ENCODE measurements around the gene CD72.
A peak's percentile ranks its signal among the peaks of the same experiment; 100 is the strongest.
"Not testable (repeated sequence)": the region's sequence is repeated elsewhere in the genome, so short reads cannot be mapped to it uniquely, and the experiment has no call there.

Gene CD72

GRCh38 chr9:35639631-35640030, 21.4 kb upstream of the CD72 start:
- no peak for TF ChIP-seq GATA1 (IDR thresholded peaks at IDR 0.05; ENCODE audit: low read depth, low read length)
- no peak for TF ChIP-seq POLR2A (IDR thresholded peaks at IDR 0.05; ENCODE audit: low read length)
- no peak for DNase-seq

DNA sequence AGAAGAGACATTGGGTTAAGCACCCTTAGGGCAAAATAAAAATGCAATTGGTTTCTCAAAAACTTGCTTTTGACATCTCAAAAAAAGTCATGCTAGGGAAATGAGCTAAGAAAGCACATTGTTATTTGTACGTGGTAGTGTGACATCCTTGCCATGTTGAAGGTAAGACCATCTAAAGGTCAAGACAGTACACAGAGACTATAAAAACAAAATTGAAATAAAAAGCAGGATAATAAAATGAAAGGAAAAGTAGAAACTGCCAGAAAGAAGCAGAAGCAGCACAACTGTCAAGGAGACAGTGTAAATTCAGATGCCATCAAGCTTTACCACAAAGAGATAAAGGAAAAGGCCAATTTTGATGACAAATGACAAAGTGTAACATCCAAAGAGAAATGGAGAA, 21.0 kb upstream of the CD72 start:
- not testable (repeated sequence) for DNase-seq

GRCh38 chr9:35638751-35639150, 20.5 kb upstream of the CD72 start:
- DNase-seq, result not testable (repeated sequence)

GRCh38 chr9:35637427-35637955, 19.3 kb upstream of the CD72 start:
- not testable (repeated sequence) for DNase-seq

DNA sequence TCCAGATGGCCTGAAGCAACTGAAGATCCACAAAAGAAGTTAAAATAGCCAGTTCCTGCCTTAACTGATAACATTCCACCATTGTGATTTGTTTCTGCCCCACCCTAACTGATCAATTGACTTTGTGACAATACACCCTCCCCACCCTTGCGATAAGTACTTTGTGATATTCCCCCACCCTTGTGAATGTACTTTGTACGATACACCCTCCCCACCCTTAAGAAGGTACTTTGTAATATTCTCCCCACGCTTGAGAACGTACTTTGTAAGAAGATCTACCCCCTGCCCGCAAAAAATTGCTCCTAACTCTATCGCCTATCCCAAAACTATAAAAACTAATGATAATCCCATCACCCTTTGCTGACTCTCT, 18.6 kb upstream of the CD72 start:
- not testable (repeated sequence) for DNase-seq

GRCh38 chr9:35636135-35636876, 18.1 kb upstream of the CD72 start:
- no peak for DNase-seq
- TF ChIP-seq POLR2A (IDR thresholded peaks at IDR 0.05; ENCODE audit: low read length) (no peak), GATA1 (IDR thresholded peaks at IDR 0.05; ENCODE audit: low read depth, low read length) (no peak)

DNA sequence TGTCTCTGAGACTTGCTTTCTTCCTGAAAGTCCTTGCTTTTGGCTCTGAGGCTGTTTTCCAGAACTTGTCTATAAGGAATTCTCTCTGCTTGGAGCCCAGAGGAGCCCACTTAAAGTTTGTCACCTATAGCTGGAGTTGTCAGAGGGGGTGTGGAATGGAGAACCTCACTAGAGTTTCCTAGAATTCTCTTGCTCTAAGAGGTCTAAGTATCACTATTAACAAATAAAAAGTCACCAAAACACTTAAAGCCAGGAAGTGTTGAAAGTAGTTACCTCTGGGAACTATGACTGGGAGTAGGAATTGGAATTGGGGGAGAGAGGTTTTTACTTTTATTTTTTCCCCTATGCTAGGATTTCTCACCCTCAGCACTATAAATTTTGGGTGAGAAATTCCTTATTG, 17.5 kb upstream of the CD72 start:
- no peak for DNase-seq
- no peak for TF ChIP-seq POLR2A (IDR thresholded peaks at IDR 0.05; ENCODE audit: low read length)
- TF ChIP-seq GATA1 (IDR thresholded peaks at IDR 0.05; ENCODE audit: low read depth, low read length), result no peak

DNA sequence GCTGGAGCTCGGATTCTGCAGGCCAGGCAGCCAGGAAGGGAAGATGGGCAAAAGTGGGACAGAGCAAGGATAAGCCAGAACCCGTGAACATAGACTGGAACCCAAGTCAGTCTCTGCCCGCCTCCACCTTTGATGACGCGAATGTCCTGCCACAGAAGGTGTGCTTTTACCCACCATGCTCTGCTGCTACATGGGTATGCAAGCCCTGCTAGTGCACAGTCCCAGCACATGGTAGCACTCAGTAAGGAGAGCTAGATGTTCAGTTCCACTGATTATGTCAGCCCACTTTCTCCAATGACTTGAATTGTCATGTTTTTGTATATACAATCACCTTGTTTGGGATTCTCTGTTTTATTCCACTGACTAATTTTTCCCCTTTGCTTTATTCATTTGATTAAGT, 11.4 kb upstream of the CD72 start:
- no peak for DNase-seq
- TF ChIP-seq GATA1 (IDR thresholded peaks at IDR 0.05; ENCODE audit: low read depth, low read length), result no peak
- no peak for TF ChIP-seq POLR2A (IDR thresholded peaks at IDR 0.05; ENCODE audit: low read length)

DNA sequence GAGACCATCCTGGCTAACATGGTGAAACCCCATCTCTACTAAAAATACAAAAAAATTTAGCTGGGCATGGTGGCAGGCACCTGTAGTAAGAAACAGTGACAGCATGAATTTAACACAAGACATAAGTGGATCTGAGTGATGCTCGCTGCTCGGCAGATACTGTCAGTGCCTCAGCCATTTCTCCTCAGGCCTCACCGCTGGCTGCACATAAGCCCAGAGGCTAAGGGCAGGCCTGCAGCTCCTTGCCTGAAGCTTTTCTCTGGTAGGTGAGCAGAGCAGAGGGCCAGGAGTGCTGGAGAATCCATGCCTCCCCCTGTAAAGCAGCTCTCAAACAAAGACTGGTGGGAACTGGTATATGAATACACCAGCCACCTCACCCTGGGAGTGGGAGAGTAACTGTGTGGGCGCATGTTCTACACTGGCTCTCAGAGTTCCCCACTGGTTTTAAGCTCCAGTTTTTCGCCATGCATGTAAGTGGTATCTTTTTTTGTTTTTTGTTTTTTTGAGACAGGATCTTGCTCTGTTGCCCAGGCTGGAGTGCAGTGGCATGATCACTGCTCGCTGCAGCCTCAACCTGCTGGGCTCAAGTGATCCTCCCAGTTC, 10.3 kb upstream of the CD72 start:
- TF ChIP-seq POLR2A (IDR thresholded peaks at IDR 0.05; ENCODE audit: low read length), result no peak
- TF ChIP-seq GATA1 (IDR thresholded peaks at IDR 0.05; ENCODE audit: low read depth, low read length), result no peak

DNA sequence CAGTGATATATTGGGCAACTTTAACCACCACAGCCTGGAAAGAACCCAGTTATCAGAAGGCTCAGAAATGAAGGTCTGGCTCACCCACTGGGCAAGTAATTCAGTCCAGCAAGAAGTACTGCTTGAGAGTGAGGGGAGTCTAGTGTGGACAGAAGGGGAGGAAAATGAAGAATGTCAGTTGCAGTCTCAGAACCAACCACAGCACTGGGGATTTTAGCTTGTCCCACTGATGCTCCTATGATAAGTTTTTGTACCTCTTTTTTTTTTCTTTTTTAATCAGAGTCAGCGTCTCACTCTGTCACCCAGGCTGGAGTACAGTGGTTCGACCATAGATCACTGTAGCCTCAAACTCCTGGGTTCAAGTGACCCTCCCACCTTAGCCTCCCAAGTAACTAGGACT, 9.4 kb upstream of the CD72 start:
- no peak for DNase-seq
- no peak for TF ChIP-seq POLR2A (IDR thresholded peaks at IDR 0.05; ENCODE audit: low read length)
- no peak for TF ChIP-seq GATA1 (IDR thresholded peaks at IDR 0.05; ENCODE audit: low read depth, low read length)

More for the DNA sequence above, 10.3 kb upstream of the CD72 start:
- no peak for DNase-seq

GRCh38 chr9:35619800-35620158, 1.6 kb upstream of the CD72 start:
- TF ChIP-seq GATA1 (IDR thresholded peaks at IDR 0.05; ENCODE audit: low read depth, low read length) (no peak), POLR2A (IDR thresholded peaks at IDR 0.05; ENCODE audit: low read length) (no peak)
- no peak for DNase-seq

- TF ChIP-seq GATA1 (IDR thresholded peaks at IDR 0.05; ENCODE audit: low read depth, low read length) (no peak), POLR2A (IDR thresholded peaks at IDR 0.05; ENCODE audit: low read length) (no peak)
- no peak for DNase-seq
Measured at GRCh38 chr9:35618854-35619799, 914 bp upstream of the CD72 start.

DNA sequence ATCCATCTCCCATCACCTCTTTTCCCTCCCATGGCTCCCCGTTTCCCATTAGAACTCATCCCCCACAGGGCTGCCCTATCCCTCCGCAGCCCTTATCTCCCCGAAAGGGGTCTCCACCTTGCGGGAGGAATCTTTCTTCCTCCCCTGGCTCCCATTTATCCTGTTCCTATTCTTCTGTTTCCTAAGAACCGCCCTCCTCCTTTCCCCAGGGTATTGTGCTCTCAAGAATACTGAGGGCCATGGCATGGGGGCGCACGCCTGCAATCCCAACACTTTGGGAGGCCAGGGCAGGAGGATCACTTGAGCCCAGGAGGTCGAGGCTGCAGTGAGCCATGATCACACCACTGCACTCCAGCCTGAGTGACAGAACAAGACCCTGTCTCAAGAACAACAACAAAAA, 665 bp downstream of the CD72 start:
- no peak for DNase-seq
- TF ChIP-seq POLR2A (IDR thresholded peaks at IDR 0.05; ENCODE audit: low read length), result no peak
- TF ChIP-seq GATA1 (IDR thresholded peaks at IDR 0.05; ENCODE audit: low read depth, low read length), result no peak

DNA sequence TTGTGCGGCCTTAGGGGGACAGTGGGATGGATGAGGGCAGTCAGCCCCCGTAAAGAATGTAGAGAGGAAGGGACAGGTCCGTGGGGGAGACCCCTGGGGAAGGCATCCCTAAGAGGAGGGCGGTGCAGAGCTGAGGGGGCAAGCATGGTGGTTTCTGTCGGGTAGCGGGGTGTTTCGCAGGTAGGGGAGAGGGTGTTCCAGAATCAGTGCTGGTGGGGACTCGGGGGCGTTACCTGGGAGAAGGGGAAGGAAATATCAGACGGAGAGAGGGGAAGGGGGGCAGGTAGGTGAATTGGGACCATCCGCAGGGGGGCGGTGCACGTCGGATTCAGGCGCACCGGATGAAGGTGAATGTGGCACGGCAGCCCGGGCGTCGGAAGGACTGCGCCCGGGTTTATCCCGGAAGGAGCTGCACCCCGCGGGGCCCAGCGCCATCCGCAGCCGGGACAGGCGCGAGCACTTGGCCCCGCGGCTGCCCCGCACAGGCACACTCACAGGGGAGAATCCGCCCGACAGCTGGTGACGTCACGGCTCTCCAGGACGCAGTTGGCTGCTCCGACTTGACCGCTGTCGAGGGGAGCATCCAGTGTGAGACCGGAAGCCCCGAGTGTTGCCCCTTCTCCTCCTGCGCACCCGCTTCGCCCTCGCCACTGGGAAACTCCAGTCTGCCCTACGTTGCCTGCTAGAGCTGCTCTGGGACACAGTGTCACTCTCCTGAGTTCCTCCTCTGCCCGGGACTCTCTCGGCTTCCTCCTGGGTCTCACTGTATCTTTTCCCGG, 1.3 kb downstream of the CD72 start:
- TF ChIP-seq GATA1 (IDR thresholded peaks at IDR 0.05; ENCODE audit: low read depth, low read length) (no peak), POLR2A (IDR thresholded peaks at IDR 0.05; ENCODE audit: low read length) (no peak)
- DNase-seq, result peak; percentile 47 to 51
